Gastroesophageal sphincter (tissue), 4 donors: ENCODE results near the gene PLD5. TPM values are rescaled to one million over a fixed set of nuclear protein-coding genes. Genes with fewer than 3 reads are reported as not detected.
"Not testable (repeated sequence)": the region's sequence is repeated elsewhere in the genome, so short reads cannot be mapped to it uniquely, and the experiment has no call there.

Experiments
- ATAC-seq: fragments of 150-250 bp; one replicate; pipeline ENCODE4 v1.9.1; 2016; ENCODE audit warnings: mild to moderate bottlenecking, moderate library complexity
- H3K27ac ChIP-seq, 4 donors: fragments of 200-600 bp; sonication (generic) in 3 of 4; 1 replicate in 3 of 4; 2 replicates in 1 of 4; pipeline ENCODE4 v1.5.1; 2016 to 2019
- H3K27me3 ChIP-seq: fragments of 200-600 bp; sonication (generic); one replicate; pipeline ENCODE4 v1.5.1; 2019
- H3K36me3 ChIP-seq, 2 donors: fragments of 200-600 bp; sonication (generic); one replicate each; pipeline ENCODE4 v1.5.1; 2019; ENCODE audit warnings: control low read depth in 1 of 2
- H3K4me1 ChIP-seq, 3 donors: fragments of 200-600 bp; sonication (generic); 1 replicate in 2 of 3; 2 replicates in 1 of 3; pipeline ENCODE4 v1.5.1; 2016 to 2019; ENCODE audit warnings: control low read depth in 2 of 3
- H3K4me3 ChIP-seq, 2 donors: fragments of 200-600 bp; sonication (generic); one replicate each; pipeline ENCODE4 v1.5.1; 2019; ENCODE audit warnings: mild to moderate bottlenecking in 1 of 2, moderate library complexity in 1 of 2
- H3K9me3 ChIP-seq, 3 donors: fragments of 200-600 bp; sonication (generic); one replicate each; pipeline ENCODE4 v1.5.1; 2017 to 2019; ENCODE audit warnings: control low read depth in 2 of 3
- EP300 ChIP-seq: sonication (generic); formaldehyde crosslinking; IDR thresholded peaks from one replicate; pipeline ENCODE4 v1.6.1; 2017; ENCODE audit warnings: antibody characterized with exemption, mild to moderate bottlenecking
- POLR2A ChIP-seq, 2 donors: fragments of 450-650 bp; IDR thresholded peaks; one replicate each; pipeline ENCODE4 v1.6.1; 2017; ENCODE audit warnings: antibody characterized with exemption in 2 of 2, mild to moderate bottlenecking in 2 of 2, moderate library complexity in 1 of 2
- POLR2AphosphoS5 ChIP-seq: sonication (generic); formaldehyde crosslinking; IDR thresholded peaks from one replicate; pipeline ENCODE4 v1.6.1; 2017; ENCODE audit warnings: antibody characterized with exemption
- WGBS, 2 donors: methylation state at CpG; one replicate each; pipeline ENCODE4 v1.1.5; 2018; ENCODE audit warnings: low coverage in 1 of 2; 5-methylcytosine and 5-hydroxymethylcytosine counted together
- total RNA-seq, 4 donors: library from RNA; depleted of rRNA; stranded (reverse); fragments of >200 nt; gene quantifications; one replicate each; pipeline ENCODE4 v1.1.0, GENCODE V29; 2016
- TF ChIP-seq, protein P1 (sequence below), 4 experiments: fragments of 200-600 bp in 2 of 4; fragments of 450-650 bp in 2 of 4; sonication (generic) in 1 of 4; IDR thresholded peaks; one replicate each; pipeline ENCODE4 v1.5.1; 2017 to 2019; ENCODE audit warnings: antibody characterized with exemption in 4 of 4, mild to moderate bottlenecking in 2 of 4, moderate library complexity in 2 of 4

PLD5 gene
- total RNA-seq, 4 donors from 2014 or later = 0.37 to 1.4 (median 0.92) TPM

DNA sequence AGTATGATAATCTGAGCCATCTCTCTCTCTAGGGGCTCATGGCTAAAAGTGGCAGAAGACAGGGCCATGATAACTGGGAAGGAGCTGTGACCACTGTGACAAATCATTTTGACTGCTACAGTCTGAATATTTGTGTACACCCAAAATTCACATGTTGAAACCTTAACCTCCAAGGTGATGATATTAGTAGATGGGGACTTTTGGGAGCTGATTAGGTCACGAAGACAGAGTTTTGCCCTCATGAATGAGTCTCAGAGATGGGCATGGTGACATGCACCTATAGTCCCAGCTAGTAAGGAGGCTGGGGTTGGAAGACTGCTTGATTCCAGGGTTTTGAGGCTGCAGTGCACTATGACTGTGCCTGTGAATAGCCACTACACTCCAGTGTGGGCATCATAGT is 174.9 kb downstream of the PLD5 start:
- Histone ChIP-seq H3K27me3 (no peaks in the 10 kb centered on the region), H3K36me3 (no peaks in the 10 kb centered on the region), H3K27ac (no peak overlapping the region), H3K4me3 (no peak overlapping the region), H3K4me1 (no peaks in the 10 kb centered on the region), H3K9me3 (no peaks in the 10 kb centered on the region)
- WGBS, 2 donors = 40 to 67% methylated on average over 1 of the region's 1 CpG
- no peak for ATAC-seq
- TF ChIP-seq EP300 (no peak), POLR2AphosphoS5 (no peak)
- TF ChIP-seq, protein P1, sequence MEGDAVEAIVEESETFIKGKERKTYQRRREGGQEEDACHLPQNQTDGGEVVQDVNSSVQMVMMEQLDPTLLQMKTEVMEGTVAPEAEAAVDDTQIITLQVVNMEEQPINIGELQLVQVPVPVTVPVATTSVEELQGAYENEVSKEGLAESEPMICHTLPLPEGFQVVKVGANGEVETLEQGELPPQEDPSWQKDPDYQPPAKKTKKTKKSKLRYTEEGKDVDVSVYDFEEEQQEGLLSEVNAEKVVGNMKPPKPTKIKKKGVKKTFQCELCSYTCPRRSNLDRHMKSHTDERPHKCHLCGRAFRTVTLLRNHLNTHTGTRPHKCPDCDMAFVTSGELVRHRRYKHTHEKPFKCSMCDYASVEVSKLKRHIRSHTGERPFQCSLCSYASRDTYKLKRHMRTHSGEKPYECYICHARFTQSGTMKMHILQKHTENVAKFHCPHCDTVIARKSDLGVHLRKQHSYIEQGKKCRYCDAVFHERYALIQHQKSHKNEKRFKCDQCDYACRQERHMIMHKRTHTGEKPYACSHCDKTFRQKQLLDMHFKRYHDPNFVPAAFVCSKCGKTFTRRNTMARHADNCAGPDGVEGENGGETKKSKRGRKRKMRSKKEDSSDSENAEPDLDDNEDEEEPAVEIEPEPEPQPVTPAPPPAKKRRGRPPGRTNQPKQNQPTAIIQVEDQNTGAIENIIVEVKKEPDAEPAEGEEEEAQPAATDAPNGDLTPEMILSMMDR (IDR thresholded peaks at IDR 0.05) = no peak

GRCh38 chr1:242330865-242331264 is 193.6 kb downstream of the PLD5 start:
- not testable (repeated sequence) for H3K9me3 ChIP-seq, H3K4me1 ChIP-seq, H3K27me3 ChIP-seq, H3K27ac ChIP-seq, H3K36me3 ChIP-seq, ATAC-seq, H3K4me3 ChIP-seq
- 35 to 46% methylated on average over 2 to 5 of the region's 5 CpGs for WGBS, 2 donors

DNA sequence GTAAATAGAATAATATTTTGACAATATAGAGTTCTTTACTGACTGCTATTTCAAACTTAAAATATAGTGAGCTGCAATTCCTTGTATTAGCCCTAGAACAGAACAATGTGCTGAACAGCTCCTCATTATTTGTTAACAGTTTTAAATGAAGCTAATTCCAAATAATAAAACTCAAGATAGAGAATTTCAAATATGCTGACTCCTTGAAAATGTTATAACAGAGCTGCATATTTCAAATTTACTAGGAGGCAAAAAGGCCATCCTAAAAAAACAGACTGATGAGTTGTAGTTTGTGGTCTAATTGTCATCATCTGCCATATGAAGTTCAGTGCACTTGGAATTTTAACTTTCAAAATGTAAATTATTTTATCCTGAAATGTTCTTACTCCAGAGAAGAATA is 197.1 kb downstream of the PLD5 start:
- H3K4me1 ChIP-seq, H3K27ac ChIP-seq, H3K4me3 ChIP-seq, ATAC-seq, H3K9me3 ChIP-seq, H3K36me3 ChIP-seq, H3K27me3 ChIP-seq: not testable (repeated sequence)

- not testable (repeated sequence) for H3K27me3 ChIP-seq, H3K27ac ChIP-seq, H3K36me3 ChIP-seq, ATAC-seq, H3K9me3 ChIP-seq, H3K4me1 ChIP-seq, H3K4me3 ChIP-seq
- 29 to 54% methylated on average over 1 to 7 of the region's 7 CpGs for WGBS, 2 donors
These were observed 202.5 kb downstream of the PLD5 start for GRCh38 chr1:242321981-242322380.

GRCh38 chr1:242318140-242318539 is 206.4 kb downstream of the PLD5 start:
- TF ChIP-seq, protein P1 (IDR thresholded peaks at IDR 0.05) = no peak
- TF ChIP-seq EP300 = no peak
- TF ChIP-seq POLR2A (IDR thresholded peaks at IDR 0.05) = no peak
- TF ChIP-seq POLR2AphosphoS5 = no peak
- no peaks in the 10 kb centered on the region for H3K27me3 ChIP-seq
- no peaks in the 10 kb centered on the region for H3K9me3 ChIP-seq
- H3K4me3 ChIP-seq = no peak overlapping the region
- H3K27ac ChIP-seq = no peak overlapping the region
- H3K4me1 ChIP-seq = no peaks in the 10 kb centered on the region
- H3K36me3 ChIP-seq = no peaks in the 10 kb centered on the region
- ATAC-seq = no peak
- 71 to 77% methylated on average over 5 to 7 of the region's 10 CpGs for WGBS, 2 donors

- H3K27ac ChIP-seq, H3K4me3 ChIP-seq, H3K9me3 ChIP-seq, ATAC-seq, H3K4me1 ChIP-seq, H3K36me3 ChIP-seq, H3K27me3 ChIP-seq: not testable (repeated sequence)
- 14 to 55% methylated on average over 1 of the region's 1 CpG for WGBS, 2 donors
These were observed 209.6 kb downstream of the PLD5 start for GRCh38 chr1:242314865-242315264.

DNA sequence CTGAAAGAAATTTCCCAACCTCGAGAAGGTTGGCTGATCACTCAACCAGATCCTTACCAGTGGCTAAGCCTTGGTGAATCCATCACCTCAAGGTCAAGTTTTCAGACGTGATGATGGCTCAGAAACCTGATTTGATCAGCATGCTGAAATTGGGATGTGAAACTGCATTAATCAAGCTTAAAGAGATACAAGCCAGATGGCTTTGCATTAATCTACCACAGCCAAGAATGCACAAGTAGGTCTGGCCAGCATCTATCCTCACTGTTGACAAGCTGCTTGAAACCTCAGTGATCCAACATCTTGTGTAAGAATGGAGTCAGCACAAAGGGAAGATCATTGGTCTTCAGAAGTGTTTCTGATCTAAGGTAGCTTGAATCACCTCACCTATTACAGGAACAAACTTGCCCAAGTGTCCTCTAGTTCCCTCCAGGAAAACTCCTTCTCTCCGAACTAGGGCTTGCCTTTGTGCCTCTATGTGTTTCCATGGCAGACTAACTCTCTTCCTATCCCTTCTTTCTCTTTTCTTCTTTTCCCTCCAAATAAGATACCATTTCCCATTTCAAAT is 210.3 kb downstream of the PLD5 start:
- not testable (repeated sequence) for H3K27ac ChIP-seq, H3K27me3 ChIP-seq, ATAC-seq, H3K9me3 ChIP-seq, H3K4me3 ChIP-seq, H3K4me1 ChIP-seq, H3K36me3 ChIP-seq
- WGBS, 2 donors = 54 to 58% methylated on average over 2 to 3 of the region's 3 CpGs

DNA sequence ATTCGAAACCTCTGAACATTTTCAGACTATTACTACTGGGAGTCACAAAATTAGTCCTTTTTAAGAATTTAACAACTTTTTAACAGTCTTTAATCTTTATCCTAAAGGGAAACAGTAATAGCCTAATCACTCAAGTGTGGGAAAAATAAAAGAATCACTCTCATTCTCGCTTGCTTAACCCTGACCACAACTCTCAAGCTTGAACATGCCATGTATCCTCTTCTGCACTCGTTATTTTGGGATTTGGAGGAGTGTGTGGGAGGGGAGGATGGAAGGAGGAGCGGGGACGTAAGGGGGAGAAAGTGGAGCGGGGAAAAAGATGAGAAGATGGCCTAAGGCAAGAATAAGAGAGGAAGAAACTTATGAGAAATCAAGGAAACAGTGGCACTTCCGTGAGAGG is 215.8 kb downstream of the PLD5 start:
- H3K36me3 ChIP-seq, ATAC-seq, H3K4me3 ChIP-seq, H3K4me1 ChIP-seq, H3K9me3 ChIP-seq, H3K27ac ChIP-seq, H3K27me3 ChIP-seq: not testable (repeated sequence)
- WGBS, 2 donors = 69 to 74% methylated on average over 2 to 5 of the region's 7 CpGs

- not testable (repeated sequence) for H3K4me3 ChIP-seq, H3K27ac ChIP-seq, H3K9me3 ChIP-seq, ATAC-seq, H3K36me3 ChIP-seq, H3K4me1 ChIP-seq, H3K27me3 ChIP-seq
- WGBS, 2 donors = 56 to 86% methylated on average over 1 of the region's 1 CpG
These were observed 230.7 kb downstream of the PLD5 start for GRCh38 chr1:242293781-242294180.

GRCh38 chr1:242288067-242288466 is 236.4 kb downstream of the PLD5 start:
- H3K9me3 ChIP-seq, H3K27ac ChIP-seq, H3K27me3 ChIP-seq, ATAC-seq, H3K36me3 ChIP-seq, H3K4me3 ChIP-seq, H3K4me1 ChIP-seq: not testable (repeated sequence)
- 61 to 100% methylated on average over 1 to 3 of the region's 3 CpGs for WGBS, 2 donors

GRCh38 chr1:242282758-242283485 is 241.6 kb downstream of the PLD5 start:
- not testable (repeated sequence) for H3K27me3 ChIP-seq, H3K4me3 ChIP-seq, H3K36me3 ChIP-seq, ATAC-seq, H3K27ac ChIP-seq, H3K4me1 ChIP-seq, H3K9me3 ChIP-seq
- 25 to 65% methylated on average over 3 of the region's 5 CpGs for WGBS, 2 donors
